ENCODE data around the gene CNKSR2.

GRCh38 chrX:21586001-21586400 lies 211.8 kb downstream of the CNKSR2 start:
- no peak for TF ChIP-seq CTCF (IDR thresholded peaks at IDR 0.05 in 2 of 3, conservative IDR thresholded peaks at IDR 0.05 in 1 of 3; ENCODE audit: control insufficient read depth in 2 of 3, extremely low read depth in 1 of 3, insufficient read depth in 1 of 3, low read depth in 3 of 3, low read length in 3 of 3)
- TF ChIP-seq HCFC1 (IDR thresholded peaks at IDR 0.05; ENCODE audit: low read length) = no peak
- TF ChIP-seq POLR2A (IDR thresholded peaks at IDR 0.05; ENCODE audit: low read depth, low read length) = no peak
- no peak for TF ChIP-seq CHD2 (IDR thresholded peaks at IDR 0.05; ENCODE audit: borderline replicate concordance, low read depth, low read length)
- TF ChIP-seq NKRF (conservative IDR thresholded peaks at IDR 0.05) = no peak

Data from GM12878 (cell line).